GM12892 (cell line): Measurements from ENCODE around the gene ITGAE.

ENCODE experiments used
- POLR2A ChIP-seq: IDR thresholded peaks from 2 replicates; pipeline ENCODE4 v1.6.1; 2011; ENCODE audit warnings: low read depth, low read length, control low read depth
- POLR2AphosphoS5 ChIP-seq: IDR thresholded peaks from 2 replicates; pipeline ENCODE4 v1.6.1; 2011; ENCODE audit warnings: low read depth, low read length, control low read depth
- TAF1 ChIP-seq: IDR thresholded peaks from 2 replicates; pipeline ENCODE4 v1.6.1; 2011; ENCODE audit warnings: low read depth, mild to moderate bottlenecking, control low read depth, low read length, borderline replicate concordance

DNA sequence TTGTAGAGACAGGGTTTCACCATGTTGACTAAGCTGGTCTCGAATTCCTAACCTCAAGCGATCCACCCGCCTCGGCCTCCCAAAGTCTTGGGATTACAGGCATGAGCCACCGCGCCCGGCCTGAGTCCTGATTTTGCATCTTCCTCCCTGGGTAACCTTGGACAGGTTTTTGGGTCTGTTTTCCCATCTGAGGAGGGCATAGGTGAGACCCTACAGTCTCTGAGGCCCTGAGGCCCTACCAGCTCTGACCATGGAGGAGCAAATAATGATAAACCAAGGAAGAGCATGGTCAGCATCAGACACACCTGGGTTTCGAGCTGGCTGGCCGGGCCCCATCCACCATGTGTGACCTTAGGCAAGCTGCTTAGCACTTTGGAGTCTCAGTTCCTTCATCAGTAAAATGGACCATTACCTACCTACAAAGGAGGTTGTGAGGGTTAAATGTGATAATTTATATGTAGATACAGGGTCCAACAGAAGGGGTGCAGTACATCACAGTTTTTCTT is 46.2 kb upstream of the ITGAE start:
- no peak for TF ChIP-seq POLR2AphosphoS5
- no peak for TF ChIP-seq POLR2A
- TF ChIP-seq TAF1 = no peak
